Heart left ventricle (tissue), 16 donors: ENCODE results near the gene CTBP1. TPM values are rescaled to one million over a fixed set of nuclear protein-coding genes. Genes with fewer than 3 reads are reported as not detected.

Experiments used
- ATAC-seq, 4 donors: fragments of 200-7000 bp; cut with Tn5 transposase; one replicate each; pipeline ENCODE4 v1.9.1; 2020 to 2022; ENCODE audit warnings: moderate library complexity in 4 of 4, mild to moderate bottlenecking in 3 of 4, moderate number of reproducible peaks in 1 of 4
- DNase-seq, 5 donors: peaks; one replicate each; pipeline ENCODE4 v3.0.0-alpha.2; 2020
- H3K27ac ChIP-seq, 12 donors: fragments of 200-600 bp; sonication (generic) in 4 of 12; one replicate each; pipeline versions ENCODE4 v1.5.0 to v1.8.0; 2016 to 2022; ENCODE audit warnings: mild to moderate bottlenecking in 2 of 12
- H3K27me3 ChIP-seq, 9 donors: fragments of 200-600 bp; sonication (generic) in 2 of 9; one replicate each; pipeline versions ENCODE4 v1.5.1 to v1.8.0; 2016 to 2022; ENCODE audit warnings: mild to moderate bottlenecking in 3 of 9
- H3K36me3 ChIP-seq, 9 donors: fragments of 200-600 bp; sonication (generic) in 2 of 9; one replicate each; pipeline versions ENCODE4 v1.5.0 to v1.8.0; 2018 to 2022; ENCODE audit warnings: mild to moderate bottlenecking in 2 of 9
- H3K4me1 ChIP-seq, 12 donors: fragments of 200-600 bp; sonication (generic) in 4 of 12; one replicate each; pipeline versions ENCODE4 v1.5.0 to v1.8.0; 2016 to 2022; ENCODE audit warnings: mild to moderate bottlenecking in 3 of 12
- H3K4me3 ChIP-seq, 12 donors: fragments of 200-600 bp; sonication (generic) in 4 of 12; one replicate each; pipeline versions ENCODE4 v1.5.0 to v1.8.0; 2017 to 2022; ENCODE audit warnings: mild to moderate bottlenecking in 9 of 12, moderate library complexity in 4 of 12
- H3K9me3 ChIP-seq, 12 donors: fragments of 200-600 bp; sonication (generic) in 4 of 12; one replicate each; pipeline versions ENCODE4 v1.5.0 to v1.8.0; 2016 to 2022; ENCODE audit warnings: mild to moderate bottlenecking in 1 of 12
- CTCF ChIP-seq, 12 donors: fragments of 200-600 bp; sonication (generic) in 4 of 12; IDR thresholded peaks; one replicate each; pipeline versions ENCODE4 v1.5.0 to v1.8.0; 2018 to 2022; ENCODE audit warnings: antibody characterized with exemption in 12 of 12, mild to moderate bottlenecking in 5 of 12
- POLR2A ChIP-seq, 2 donors: fragments of 450-650 bp; IDR thresholded peaks; one replicate each; pipeline ENCODE4 v1.6.1; 2017; ENCODE audit warnings: antibody characterized with exemption in 2 of 2, mild to moderate bottlenecking in 2 of 2, moderate library complexity in 2 of 2
- WGBS, 4 donors: extraction: QIAGEN DNeasy Blood & Tissue Kit in 2 of 4; methylation state at CpG; one replicate each; pipeline versions ENCODE4 v1.1.5 to v1.1.7; 2013 to 2018; 5-methylcytosine and 5-hydroxymethylcytosine counted together
- intact Hi-C, 10 donors: fragments of 100-400 bp; cut with DNase I; formaldehyde crosslinking; loops; one replicate each; pipeline versions ENCODE4 v1.11.1 to v1.14.2; 2022
- polyA plus RNA-seq, 2 donors: library from polyadenylated mRNA; stranded (reverse); fragments of 200-250 nt; gene quantifications; one replicate each; pipeline ENCODE4 v1.2.3, GENCODE V29; 2013
- total RNA-seq, 9 donors: library from RNA; depleted of rRNA in 2 of 9; stranded (reverse); fragments of >200 nt in 2 of 9; fragmentation: NEBNext Ultra II Directional in 3 of 9; extraction: Animal tissue kit (Norgen Biotek cat#: 25700) in 3 of 9; gene quantifications; one replicate each; pipeline versions ENCODE4 v1.1.0 to v1.2.4, GENCODE V29; 2016 to 2023
- donor health status: ischemic (EF 13 %, LVEDD 7.1; RV severe dilation, severe dysfunction).
- donor health status: healthy with polysubstance abuse.
- donor health status: DM: no; HTN: yes; CAD: no.
- donor health status: DM: no; HTN: no; CAD: no.
- donor health status: ischemic (EF 25% LVEDD 6.9; RV normal size, moderate dysfunction).
- donor health status: ischemic (EF 25% LVEDD 5.7; RV mildly dilated, moderate dysfunction).
- donor health status: healthy.
- donor health status: DM: yes; HTN: yes; CAD: no.
- donor health status: ischemic (EF 35%, LVEDD 5.7; RV mildly dilated, moderate dysfunction).
- donor health status: nonischemic (EF 11% LVEDD 7.7; RV severe dilation, severe dysfunction).
- donor health status: DM: yes; HTN: yes; CAD: no.
- donor health status: PGD.
- donor health status: ischemic (EF 29% LVEDD 5.4; RV normal size, mild dysfunction).
- donor health status: nonischemic (EF 23%, LVEDD 6.1; RV moderate dilation, normal function).

Gene CTBP1
- total and polyA plus RNA-seq, 11 donors = 92.0 to 165 (median 128) TPM

GRCh38 chr4:1255699-1256098 is 6.8 kb upstream of the CTBP1 start:
- H3K4me3 ChIP-seq = no peak overlapping the region
- WGBS, 4 donors = 90 to 94% (median 93%) methylated on average over 2 of the region's 2 CpGs
- peaks cover under 1 to 10% (median 5%) of the 10 kb centered on the region in 12 donors for H3K4me1 ChIP-seq
- no peak for DNase-seq
- no peak for ATAC-seq
- TF ChIP-seq POLR2A (IDR thresholded peaks at IDR 0.05) = no peak
- TF ChIP-seq CTCF (IDR thresholded peaks at IDR 0.05) = no peak
- H3K36me3 ChIP-seq = peaks cover 0 to 8% (median 0%) of the 10 kb centered on the region in 9 donors
- H3K9me3 ChIP-seq = peaks cover 0 to 13% (median 0%) of the 10 kb centered on the region in 12 donors
- H3K27me3 ChIP-seq = no peaks in the 10 kb centered on the region
- intact Hi-C loops = no loop called here
- no peak overlapping the region for H3K27ac ChIP-seq

GRCh38 chr4:1255151-1255550 is 6.2 kb upstream of the CTBP1 start:
- no peak for ATAC-seq
- TF ChIP-seq POLR2A (IDR thresholded peaks at IDR 0.05) (no peak), CTCF (IDR thresholded peaks at IDR 0.05) (no peak)
- H3K4me1 ChIP-seq = peaks cover 6 to 16% (median 11%) of the 10 kb centered on the region in 12 donors
- WGBS, 4 donors = 92 to 96% (median 95%) methylated on average over 4 of the region's 4 CpGs
- H3K27ac ChIP-seq = no peak overlapping the region
- intact Hi-C loops = no loop called here
- peaks cover 0 to 8% (median 0%) of the 10 kb centered on the region in 9 donors for H3K36me3 ChIP-seq
- no peaks in the 10 kb centered on the region for H3K27me3 ChIP-seq
- peaks cover 0 to 13% (median 0%) of the 10 kb centered on the region in 12 donors for H3K9me3 ChIP-seq
- no peak for DNase-seq
- H3K4me3 ChIP-seq = no peak overlapping the region

- intact Hi-C loops = loop anchor here in 4 of 10 donors (5.0 kb wide), 4 partner anchors 33 to 93 kb away; partner anchors contain the start of genes MAEA (in 2 of the 4) and UVSSA (in 2 of the 4)
- Histone ChIP-seq H3K27me3 (no peaks in the 10 kb centered on the region), H3K36me3 (peaks cover 0 to 8% (median 0%) of the 10 kb centered on the region in 9 donors), H3K9me3 (peaks cover 0 to 13% (median 0%) of the 10 kb centered on the region in 12 donors), H3K27ac (no peak overlapping the region), H3K4me1 (peaks cover 7 to 21% (median 15%) of the 10 kb centered on the region in 12 donors), H3K4me3 (no peak overlapping the region)
- TF ChIP-seq CTCF (IDR thresholded peaks at IDR 0.05) (no peak), POLR2A (IDR thresholded peaks at IDR 0.05) (no peak)
- no peak for DNase-seq
- 93 to 99% (median 97%) methylated on average over 5 of the region's 5 CpGs for WGBS, 4 donors
- no peak for ATAC-seq
Observed at GRCh38 chr4:1253831-1254230, 4.9 kb upstream of the CTBP1 start.

- Histone ChIP-seq H3K27me3 (no peaks in the 10 kb centered on the region), H3K9me3 (peaks cover 0 to 9% (median 0%) of the 10 kb centered on the region in 12 donors), H3K27ac (no peak overlapping the region), H3K36me3 (peaks cover 0 to 8% (median 0%) of the 10 kb centered on the region in 9 donors), H3K4me1 (peaks cover 7 to 21% (median 15%) of the 10 kb centered on the region in 12 donors), H3K4me3 (no peak overlapping the region)
- WGBS, 4 donors = 96 to 98% (median 98%) methylated on average over 6 of the region's 6 CpGs
- TF ChIP-seq CTCF (IDR thresholded peaks at IDR 0.05) (no peak), POLR2A (IDR thresholded peaks at IDR 0.05) (no peak)
- DNase-seq (no peak), ATAC-seq (no peak)
- intact Hi-C loops = loop anchor here in 4 of 10 donors (5.0 kb wide), 4 partner anchors 34 to 94 kb away; partner anchors contain the start of genes MAEA (in 2 of the 4) and UVSSA (in 2 of the 4)
Observed at GRCh38 chr4:1252928-1253492, 4.1 kb upstream of the CTBP1 start.
